ENCODE results near the gene ATCAY.

ATCAY gene

DNA sequence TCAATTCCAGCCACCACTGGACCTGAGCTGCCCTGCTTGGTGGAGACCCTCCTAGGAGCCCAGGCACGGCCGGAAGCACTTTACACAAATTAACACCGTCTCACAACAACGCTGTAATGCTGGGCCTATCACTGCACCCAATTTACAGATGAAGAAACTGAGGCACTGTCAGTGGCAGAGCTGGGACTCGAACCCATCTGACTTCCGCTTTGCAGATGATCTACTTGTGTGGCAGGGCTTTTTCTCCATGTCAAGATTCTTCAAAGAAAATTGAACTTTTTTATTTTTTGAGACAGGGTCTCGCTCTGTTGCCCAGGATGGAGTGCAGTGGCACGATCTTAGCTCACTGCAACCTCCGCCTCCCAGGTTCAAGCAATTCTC is 45.4 kb upstream of the ATCAY start:
- TF ChIP-seq, protein P1, sequence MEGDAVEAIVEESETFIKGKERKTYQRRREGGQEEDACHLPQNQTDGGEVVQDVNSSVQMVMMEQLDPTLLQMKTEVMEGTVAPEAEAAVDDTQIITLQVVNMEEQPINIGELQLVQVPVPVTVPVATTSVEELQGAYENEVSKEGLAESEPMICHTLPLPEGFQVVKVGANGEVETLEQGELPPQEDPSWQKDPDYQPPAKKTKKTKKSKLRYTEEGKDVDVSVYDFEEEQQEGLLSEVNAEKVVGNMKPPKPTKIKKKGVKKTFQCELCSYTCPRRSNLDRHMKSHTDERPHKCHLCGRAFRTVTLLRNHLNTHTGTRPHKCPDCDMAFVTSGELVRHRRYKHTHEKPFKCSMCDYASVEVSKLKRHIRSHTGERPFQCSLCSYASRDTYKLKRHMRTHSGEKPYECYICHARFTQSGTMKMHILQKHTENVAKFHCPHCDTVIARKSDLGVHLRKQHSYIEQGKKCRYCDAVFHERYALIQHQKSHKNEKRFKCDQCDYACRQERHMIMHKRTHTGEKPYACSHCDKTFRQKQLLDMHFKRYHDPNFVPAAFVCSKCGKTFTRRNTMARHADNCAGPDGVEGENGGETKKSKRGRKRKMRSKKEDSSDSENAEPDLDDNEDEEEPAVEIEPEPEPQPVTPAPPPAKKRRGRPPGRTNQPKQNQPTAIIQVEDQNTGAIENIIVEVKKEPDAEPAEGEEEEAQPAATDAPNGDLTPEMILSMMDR (IDR thresholded peaks at IDR 0.05; ENCODE audit: control extremely low read depth, extremely low read depth, low read depth, missing control alignments): no peak
- POLR2A ChIA-PET: interaction anchor here (0.6 kb wide), 2 partner anchors 619 to 683 kb away, joined by 4 read pairs; partner anchors contain the start of gene PLIN4
- CTCF ChIA-PET: interaction anchor here (2.3 kb wide), 1 partner anchor 13 kb away, joined by 12 read pairs; no protein-coding TSS in a partner anchor
- DNase-seq (ENCODE audit: extremely low spot score): no peak

DNA sequence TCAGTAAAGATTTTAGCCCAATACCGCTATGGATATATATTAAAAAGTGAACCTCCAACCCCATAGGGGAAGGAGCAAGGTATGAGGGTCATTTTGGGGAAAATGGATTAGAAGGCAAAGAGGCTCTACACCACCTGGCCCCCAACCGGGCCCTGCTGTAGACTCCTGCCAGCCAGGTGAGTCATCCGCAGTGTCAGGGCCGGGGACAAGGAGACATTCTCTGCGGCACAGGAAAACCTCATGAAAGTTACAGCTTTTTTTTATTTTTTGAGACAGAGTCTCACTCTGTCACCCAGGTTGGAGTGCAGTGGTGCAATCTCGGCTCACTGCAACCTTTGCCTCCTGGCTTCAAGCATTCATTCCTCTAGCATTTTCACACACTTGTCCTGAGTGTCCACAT is 43.6 kb upstream of the ATCAY start:
- TF ChIP-seq, protein P1 (IDR thresholded peaks at IDR 0.05; ENCODE audit: control extremely low read depth, extremely low read depth, low read depth, missing control alignments): no peak
- ChIA-PET POLR2A (no interaction called here), CTCF (no interaction called here)
- DNase-seq (ENCODE audit: extremely low spot score): no peak

DNA sequence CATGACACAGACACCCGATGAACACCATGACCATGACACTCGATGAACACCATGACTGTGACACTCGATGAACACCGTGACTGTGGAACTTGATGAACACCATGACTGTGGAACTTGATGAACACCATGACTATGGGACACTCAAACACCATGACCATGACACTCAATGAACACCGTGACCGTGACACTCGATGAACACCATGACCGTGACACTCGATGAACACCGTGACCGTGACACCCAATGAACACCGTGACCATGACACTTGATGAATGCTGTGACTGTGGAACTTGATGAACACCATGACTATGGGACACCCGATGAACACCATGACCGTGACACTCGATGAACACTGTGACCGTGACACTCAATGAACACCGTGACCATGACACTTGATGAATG is 43.2 kb upstream of the ATCAY start:
- CTCF ChIA-PET: no interaction called here
- no peak for DNase-seq (ENCODE audit: extremely low spot score)
- POLR2A ChIA-PET: no interaction called here
- TF ChIP-seq, protein P1 (IDR thresholded peaks at IDR 0.05; ENCODE audit: control extremely low read depth, extremely low read depth, low read depth, missing control alignments): no peak

DNA sequence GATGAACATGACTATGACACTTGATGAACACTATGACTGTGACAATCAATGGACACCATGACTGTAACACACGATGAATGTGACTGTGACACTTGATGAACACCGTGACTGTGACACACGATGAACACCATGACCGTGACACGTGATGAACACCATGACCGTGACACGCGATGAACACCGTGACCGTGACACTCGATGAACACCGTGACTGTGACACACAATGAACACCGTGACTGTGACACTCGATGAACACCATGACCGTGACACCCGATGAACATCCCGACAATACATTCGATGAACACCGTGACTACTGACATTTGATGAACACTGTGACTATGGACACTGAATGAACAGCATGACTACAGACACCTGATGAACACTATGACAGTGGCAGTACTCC is 42.6 kb upstream of the ATCAY start:
- TF ChIP-seq, protein P1 (IDR thresholded peaks at IDR 0.05; ENCODE audit: control extremely low read depth, extremely low read depth, low read depth, missing control alignments): no peak
- no peak for DNase-seq (ENCODE audit: extremely low spot score)
- ChIA-PET POLR2A (no interaction called here), CTCF (no interaction called here)

DNA sequence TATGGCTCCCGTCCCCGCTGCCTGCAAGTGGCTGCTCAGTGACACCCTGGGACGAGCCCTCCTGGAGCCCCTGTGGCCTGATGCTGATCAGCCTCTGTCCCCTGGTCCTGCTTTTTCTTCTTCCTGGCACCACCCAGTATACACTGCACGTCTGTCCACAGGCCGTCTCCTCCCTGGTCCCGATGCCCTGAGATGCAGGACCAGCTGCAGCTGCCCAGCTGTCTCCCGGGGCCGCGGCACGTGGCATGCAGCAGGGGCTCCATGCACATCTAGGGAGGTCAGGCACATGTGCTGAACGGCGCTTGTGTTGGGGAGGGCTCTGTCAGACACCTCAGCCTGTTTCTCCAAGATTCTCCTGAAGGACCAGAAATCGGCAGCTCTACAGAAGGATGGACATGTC is 41.8 kb upstream of the ATCAY start:
- CTCF ChIA-PET: interaction anchor here (5.0 kb wide), 1 partner anchor 16 kb away, joined by 17 read pairs; no protein-coding TSS in a partner anchor
- TF ChIP-seq, protein P1 (IDR thresholded peaks at IDR 0.05; ENCODE audit: control extremely low read depth, extremely low read depth, low read depth, missing control alignments): no peak
- no peak for DNase-seq (ENCODE audit: extremely low spot score)
- POLR2A ChIA-PET: no interaction called here

DNA sequence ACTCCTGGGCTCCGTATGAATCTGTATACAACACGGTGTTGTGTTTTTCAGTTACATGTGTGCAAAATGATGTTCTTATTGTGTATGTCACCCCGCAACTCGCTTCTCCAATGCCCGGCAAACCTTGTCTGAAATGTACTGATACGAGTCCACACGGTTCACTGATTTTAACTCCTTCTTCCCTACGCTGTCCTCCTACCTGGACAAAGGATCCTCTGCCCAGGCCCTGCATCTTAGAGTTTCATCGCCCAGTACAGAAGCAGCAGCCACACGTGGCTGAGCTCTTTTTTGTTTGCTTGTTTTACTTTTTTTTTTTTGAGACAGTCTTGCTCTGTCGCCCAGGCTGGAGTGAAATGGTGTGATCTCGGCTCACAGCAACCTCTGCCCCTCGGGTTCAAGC is 40.5 kb upstream of the ATCAY start:
- ChIA-PET CTCF (interaction anchor here (5.0 kb wide), 1 partner anchor 18 kb away, joined by 17 read pairs; no protein-coding TSS in a partner anchor), POLR2A (no interaction called here)
- TF ChIP-seq, protein P1 (IDR thresholded peaks at IDR 0.05; ENCODE audit: control extremely low read depth, extremely low read depth, low read depth, missing control alignments): no peak
- no peak for DNase-seq (ENCODE audit: extremely low spot score)

DNA sequence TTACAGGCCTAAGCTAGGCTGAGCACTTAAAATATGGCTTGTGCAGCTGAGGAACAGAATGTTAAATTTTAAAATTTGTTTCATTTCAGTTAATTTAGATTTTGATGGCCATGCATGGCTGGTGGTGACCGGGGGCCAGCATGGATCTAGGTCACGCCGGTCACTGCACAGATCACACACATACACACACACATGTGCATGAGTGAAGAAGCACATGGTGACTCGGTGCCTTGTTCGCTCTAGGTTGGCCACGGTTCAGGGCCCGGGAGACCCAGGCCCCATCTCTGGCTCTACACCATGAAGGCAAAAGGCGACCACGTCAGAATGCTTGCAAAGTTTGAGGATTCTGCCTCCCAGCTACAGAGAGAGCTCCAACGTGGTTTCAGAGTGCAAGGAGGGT is 39.7 kb upstream of the ATCAY start:
- POLR2A ChIA-PET: no interaction called here
- TF ChIP-seq, protein P1 (IDR thresholded peaks at IDR 0.05; ENCODE audit: control extremely low read depth, extremely low read depth, low read depth, missing control alignments): no peak
- DNase-seq (ENCODE audit: extremely low spot score): no peak
- CTCF ChIA-PET: interaction anchor here (1.3 to 5.0 kb wide), 2 partner anchors 19 to 22 kb away, joined by 4 to 17 read pairs; no protein-coding TSS in a partner anchor
